ENCODE measurements around the gene GNAO1.

The GNAO1 gene

DNA sequence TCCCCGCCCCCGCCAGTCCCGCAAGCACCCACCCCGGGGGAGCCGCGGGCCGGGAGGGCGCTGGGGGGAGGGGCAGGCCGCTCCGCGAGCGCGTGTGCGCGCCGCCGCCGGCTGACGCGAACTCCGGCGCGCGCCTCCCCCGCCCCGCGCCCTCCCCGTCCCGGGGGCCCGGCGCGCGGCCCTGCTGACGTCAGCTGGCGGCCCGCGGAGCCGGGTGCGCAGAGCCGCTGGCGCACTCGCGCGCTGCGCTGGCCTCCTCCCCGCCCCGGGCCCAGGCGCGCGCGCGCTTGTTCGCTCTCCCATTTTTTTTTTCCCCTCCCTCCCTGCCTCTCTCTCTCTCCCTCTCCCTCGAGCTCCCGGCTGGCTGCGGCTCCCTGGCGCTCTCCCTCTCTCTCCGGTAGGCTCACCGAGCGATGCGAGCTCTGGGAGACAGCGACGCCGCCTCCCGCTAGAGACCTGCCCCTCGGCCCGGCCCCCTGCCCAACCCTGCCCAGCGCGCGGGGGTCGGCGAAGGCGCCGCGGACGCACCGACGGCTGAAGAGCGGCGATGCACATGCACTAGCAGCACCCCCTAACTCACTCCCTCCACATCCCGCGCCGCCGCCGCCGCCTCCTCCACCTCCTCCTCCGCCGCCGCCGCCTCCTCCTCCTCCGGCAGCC lies at the start of gene GNAO1:
Gene GNAO1, plus strand, starts transcription at position 334 of the 660 bp plus-strand sequence. CDS start 747 bp downstream, outside the sequence.
- no peak for DNase-seq

- no peak for DNase-seq
Measured at GRCh38 chr16:56143666-56144065, 47.6 kb upstream of the GNAO1 start.

GRCh38 chr16:56145369-56145768 lies 45.9 kb upstream of the GNAO1 start:
- DNase-seq = no peak

DNA sequence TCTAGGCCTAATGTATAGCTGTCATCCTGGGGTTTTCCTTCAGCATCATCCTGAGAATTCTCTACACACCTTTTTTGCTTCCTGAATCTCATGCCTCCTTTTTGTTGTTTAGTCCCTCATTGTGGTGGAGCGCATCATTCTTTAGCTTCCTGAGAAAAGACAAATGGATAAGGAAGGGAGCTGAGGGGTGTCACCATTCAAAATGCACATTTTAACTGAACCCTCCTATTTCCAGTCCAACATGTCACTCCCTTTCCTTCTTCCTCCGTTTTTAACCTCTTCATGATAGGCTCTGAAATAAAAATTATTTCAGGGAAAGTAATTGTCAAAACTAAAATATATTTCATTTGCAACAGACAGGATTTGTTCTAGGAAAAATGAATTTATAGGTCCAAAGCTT lies 39.7 kb upstream of the GNAO1 start:
- no peak for DNase-seq

GRCh38 chr16:56161658-56162057 lies 29.6 kb upstream of the GNAO1 start:
- no peak for DNase-seq

DNA sequence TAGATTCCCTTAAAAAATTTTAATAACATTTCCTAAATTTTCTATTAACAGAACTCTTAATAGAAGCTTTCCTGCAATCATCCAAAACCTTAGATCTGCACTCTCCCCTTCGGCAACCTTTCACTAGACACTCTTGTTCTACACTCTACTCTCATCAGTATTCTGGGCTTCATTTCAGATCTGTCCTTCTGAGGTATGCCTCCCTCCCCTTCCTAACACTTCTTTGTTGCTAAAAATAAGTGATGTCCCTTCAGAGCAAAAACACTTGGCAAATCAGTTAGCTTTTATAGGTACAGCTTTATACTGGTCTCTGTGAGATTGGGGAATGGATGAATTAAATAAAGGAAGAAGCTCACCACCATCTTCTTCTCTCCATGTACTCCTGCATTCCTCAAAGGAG lies 28.2 kb upstream of the GNAO1 start:
- no peak for DNase-seq

- no peak for DNase-seq
Measured at GRCh38 chr16:56163938-56164337, 27.4 kb upstream of the GNAO1 start.

DNA sequence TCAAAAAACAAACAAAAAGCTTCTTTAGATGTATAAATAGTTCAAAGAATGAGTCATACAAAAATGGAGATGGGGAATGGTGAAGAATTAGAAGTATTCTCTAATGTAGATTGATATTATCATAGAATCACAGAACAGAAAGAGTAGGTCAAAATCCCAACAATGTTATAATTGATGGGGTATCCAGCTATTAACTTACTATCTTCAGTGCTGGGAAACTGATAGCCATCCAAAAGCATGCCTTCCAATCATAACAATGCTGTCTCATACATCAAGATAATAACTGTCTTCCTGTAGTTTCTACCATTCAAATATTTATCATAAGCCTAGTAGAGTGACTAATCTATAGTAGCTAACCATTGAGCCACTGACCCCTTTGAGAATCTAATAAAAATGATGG lies 26.7 kb upstream of the GNAO1 start:
- DNase-seq = no peak

GRCh38 chr16:56174411-56174810 lies 16.9 kb upstream of the GNAO1 start:
- no peak for DNase-seq

DNA sequence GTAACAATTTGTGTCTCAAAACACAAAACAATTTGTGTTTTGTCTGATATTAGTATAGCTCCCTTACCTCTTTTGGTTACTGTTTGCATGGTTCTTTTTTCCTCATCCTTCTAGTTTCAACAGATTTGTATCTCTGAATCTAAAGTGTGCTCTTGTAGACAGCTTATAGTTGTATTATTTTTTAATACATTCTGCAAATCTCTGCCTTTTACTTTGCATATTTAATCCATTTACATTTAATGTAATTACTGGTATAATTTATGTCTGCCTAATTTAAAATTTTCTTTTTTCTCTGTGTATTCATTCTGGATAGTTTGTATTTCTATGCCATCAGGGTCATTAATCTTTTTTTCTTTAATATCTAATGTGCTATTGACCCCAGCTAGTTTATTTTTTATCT lies 9.9 kb upstream of the GNAO1 start:
- no peak for DNase-seq

- DNase-seq = no peak
Measured at GRCh38 chr16:56183266-56183665, 8.0 kb upstream of the GNAO1 start.

DNA sequence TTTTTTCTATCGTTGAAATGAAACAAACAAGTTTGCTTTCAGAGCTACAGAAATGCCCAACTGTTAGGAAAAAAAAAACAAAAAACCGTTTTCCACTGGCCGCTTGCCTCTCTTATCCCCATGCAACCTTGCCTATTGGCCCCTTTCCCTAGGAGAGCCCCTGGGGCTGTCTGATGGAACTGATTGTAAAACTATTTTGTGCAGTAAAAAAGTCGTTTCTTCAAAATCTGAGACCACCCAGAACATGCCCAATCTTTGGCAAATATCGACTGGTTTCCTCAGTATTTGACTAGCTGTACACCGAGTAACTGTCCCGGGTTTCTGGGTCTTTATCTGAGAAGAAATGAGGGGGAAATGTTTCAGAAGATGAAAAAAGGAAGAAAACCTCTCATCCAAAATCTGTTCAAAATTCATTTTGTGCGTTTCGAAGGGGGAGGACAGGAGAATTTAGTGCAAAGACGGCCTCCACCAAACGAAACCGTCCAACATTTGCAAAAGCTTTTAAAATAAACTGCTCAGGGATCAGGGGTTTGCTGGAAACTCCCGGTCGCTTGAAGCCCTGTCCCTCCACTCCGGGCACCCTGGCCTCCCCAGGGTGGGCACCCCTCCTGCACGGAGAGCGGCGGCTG lies 1.1 kb upstream of the GNAO1 start:
- no peak for DNase-seq

DNA sequence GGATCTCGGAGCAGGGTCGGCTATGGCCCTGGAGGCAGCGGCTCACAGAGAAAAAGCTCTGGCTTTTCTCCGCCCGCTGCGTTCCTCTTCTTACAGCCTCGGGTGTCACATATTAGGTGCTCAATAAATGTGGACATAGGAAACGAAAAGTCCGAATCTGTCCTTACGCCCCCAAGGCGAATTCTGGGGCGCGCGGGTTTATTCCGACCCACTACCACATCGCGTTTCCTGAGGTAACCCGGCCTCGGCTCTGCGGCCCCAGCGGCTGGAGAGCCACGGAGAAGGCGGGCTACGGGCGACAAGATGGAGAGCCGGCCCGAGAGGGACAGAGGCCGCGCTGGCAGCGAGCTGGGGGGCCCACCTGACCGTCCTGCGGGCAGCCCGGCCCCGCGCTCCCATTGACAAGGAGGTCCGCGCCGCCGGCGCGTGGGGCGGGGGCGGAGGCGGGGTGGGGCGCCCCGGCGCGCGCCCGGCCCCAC lies 573 bp upstream of the GNAO1 start:
- no peak for DNase-seq

GRCh38 chr16:56191835-56192634 lies 746 bp downstream of the GNAO1 start:
- DNase-seq = no peak

- DNase-seq = no peak
Measured at GRCh38 chr16:56192635-56192945, 1.3 kb downstream of the GNAO1 start.

- no peak for DNase-seq
Measured at GRCh38 chr16:56192986-56193945, 2.0 kb downstream of the GNAO1 start.

GRCh38 chr16:56193951-56194726 lies 2.9 kb downstream of the GNAO1 start:
- DNase-seq = no peak

GRCh38 chr16:56195151-56195550 lies 3.9 kb downstream of the GNAO1 start:
- no peak for DNase-seq

- DNase-seq = no peak
Measured at GRCh38 chr16:56196381-56196780, 5.1 kb downstream of the GNAO1 start.

- DNase-seq = no peak
Measured at GRCh38 chr16:56197192-56197992, 6.1 kb downstream of the GNAO1 start.
